Measurements from ENCODE around the gene SYS1. TPM values are rescaled to one million over a fixed set of nuclear protein-coding genes. Genes with fewer than 3 reads are reported as not detected.

Gene SYS1
- polyA plus RNA-seq, 1 donor from 2014 or later, result 16.1 TPM

- Histone ChIP-seq H3K9me2 (ENCODE audit: insufficient read depth, low read length) (no peaks in the 10 kb centered on the region), H3K36me3 (ENCODE audit: insufficient read depth, low read length) (no peaks in the 10 kb centered on the region), H3K27me3 (ENCODE audit: insufficient read depth, low read depth, low read length) (no peaks in the 10 kb centered on the region), H3F3A (ENCODE audit: insufficient read depth, low read length, poor library complexity, severe bottlenecking) (no peaks in the 10 kb centered on the region), H3K4me3 (ENCODE audit: low read length) (no peak overlapping the region), H3K79me2 (replicated peaks; ENCODE audit: insufficient read depth, low read length) (no peaks in the 10 kb centered on the region), H3K4me2 (ENCODE audit: low read length) (no peak overlapping the region), H3K9me3 (ENCODE audit: low read length) (no peaks in the 10 kb centered on the region), H3K27ac (ENCODE audit: low read length) (no peak overlapping the region), H2AFZ (ENCODE audit: low read depth, low read length) (no peak overlapping the region), H3K9ac (ENCODE audit: low read length) (no peak overlapping the region), H4K20me1 (ENCODE audit: insufficient read depth) (no peaks in the 10 kb centered on the region)
- TF ChIP-seq EZH2 (IDR thresholded peaks at IDR 0.05; ENCODE audit: borderline replicate concordance, insufficient read depth, low read length, poor library complexity, severe bottlenecking) (no peak), SMC3 (conservative IDR thresholded peaks at IDR 0.05; ENCODE audit: poor library complexity) (no peak), POLR2AphosphoS5 (IDR thresholded peaks at IDR 0.05) (no peak), TAF1 (IDR thresholded peaks at IDR 0.05; ENCODE audit: low read depth) (no peak), CTCF (IDR thresholded peaks at IDR 0.05; ENCODE audit: poor library complexity, severe bottlenecking) (no peak), EP300 (conservative IDR thresholded peaks at IDR 0.05; ENCODE audit: poor library complexity, severe bottlenecking) (no peak), REST (IDR thresholded peaks at IDR 0.05; ENCODE audit: borderline replicate concordance) (no peak), RAD21 (conservative IDR thresholded peaks at IDR 0.05) (no peak), MXI1 (conservative IDR thresholded peaks at IDR 0.05; ENCODE audit: poor library complexity, severe bottlenecking) (no peak)
These were observed 9.3 kb downstream of the SYS1 start for GRCh38 chr20:45372241-45372640.

GRCh38 chr20:45372646-45373352 is 9.8 kb downstream of the SYS1 start:
- H3K27ac ChIP-seq (ENCODE audit: low read length), result no peak overlapping the region
- H3K27me3 ChIP-seq (ENCODE audit: insufficient read depth, low read depth, low read length), result no peaks in the 10 kb centered on the region
- no peak overlapping the region for H2AFZ ChIP-seq (ENCODE audit: low read depth, low read length)

More at GRCh38 chr20:45372646-45373352, 9.8 kb downstream of the SYS1 start:
- Histone ChIP-seq H3K36me3 (ENCODE audit: insufficient read depth, low read length) (no peaks in the 10 kb centered on the region), H3K4me3 (ENCODE audit: low read length) (no peak overlapping the region), H3K9ac (ENCODE audit: low read length) (no peak overlapping the region), H3K79me2 (replicated peaks; ENCODE audit: insufficient read depth, low read length) (no peaks in the 10 kb centered on the region), H3K4me2 (ENCODE audit: low read length) (no peak overlapping the region), H3K9me3 (ENCODE audit: low read length) (no peaks in the 10 kb centered on the region), H3K9me2 (ENCODE audit: insufficient read depth, low read length) (no peaks in the 10 kb centered on the region), H4K20me1 (ENCODE audit: insufficient read depth) (no peaks in the 10 kb centered on the region), H3F3A (ENCODE audit: insufficient read depth, low read length, poor library complexity, severe bottlenecking) (no peaks in the 10 kb centered on the region)
- TF ChIP-seq POLR2AphosphoS5 (IDR thresholded peaks at IDR 0.05), result no peak
- no peak for TF ChIP-seq MXI1 (conservative IDR thresholded peaks at IDR 0.05; ENCODE audit: poor library complexity, severe bottlenecking)
- TF ChIP-seq EZH2 (IDR thresholded peaks at IDR 0.05; ENCODE audit: borderline replicate concordance, insufficient read depth, low read length, poor library complexity, severe bottlenecking), result no peak
- no peak for TF ChIP-seq REST (IDR thresholded peaks at IDR 0.05; ENCODE audit: borderline replicate concordance)
- TF ChIP-seq SMC3 (conservative IDR thresholded peaks at IDR 0.05; ENCODE audit: poor library complexity), result no peak
- TF ChIP-seq EP300 (conservative IDR thresholded peaks at IDR 0.05; ENCODE audit: poor library complexity, severe bottlenecking), result no peak

Data from neural cell (in vitro differentiated cells).